Spleen (tissue), 7 donors: ENCODE measurements around the gene TMEM9B.

Experiments
- POLR2A ChIP-seq, 3 donors: fragments of 450-650 bp; IDR thresholded peaks; one replicate each; pipeline ENCODE4 v1.5.1; 2017; ENCODE audit warnings: antibody characterized with exemption in 3 of 3, mild to moderate bottlenecking in 1 of 3
- TF ChIP-seq, protein P1 (sequence below), 11 experiments: fragments of 200-600 bp in 7 of 11; fragments of 450-650 bp in 4 of 11; sonication (generic) in 4 of 11; IDR thresholded peaks in 8 of 11; conservative IDR thresholded peaks in 3 of 11; 1 replicate in 7 of 11; 2 replicates in 4 of 11; pipeline versions ENCODE4 v1.4.0 to v1.8.0; 2016 to 2021; ENCODE audit warnings: antibody characterized with exemption in 11 of 11, inconsistent platforms in 4 of 11, mild to moderate bottlenecking in 1 of 11
- donor health status: DM: no; HTN: no; CAD: no; lungs with moderate emphysema.
- donor health status: DM: no; HTN: no; CAD: no.
- donor health status: DM: no; HTN: no; CAD: no.

DNA sequence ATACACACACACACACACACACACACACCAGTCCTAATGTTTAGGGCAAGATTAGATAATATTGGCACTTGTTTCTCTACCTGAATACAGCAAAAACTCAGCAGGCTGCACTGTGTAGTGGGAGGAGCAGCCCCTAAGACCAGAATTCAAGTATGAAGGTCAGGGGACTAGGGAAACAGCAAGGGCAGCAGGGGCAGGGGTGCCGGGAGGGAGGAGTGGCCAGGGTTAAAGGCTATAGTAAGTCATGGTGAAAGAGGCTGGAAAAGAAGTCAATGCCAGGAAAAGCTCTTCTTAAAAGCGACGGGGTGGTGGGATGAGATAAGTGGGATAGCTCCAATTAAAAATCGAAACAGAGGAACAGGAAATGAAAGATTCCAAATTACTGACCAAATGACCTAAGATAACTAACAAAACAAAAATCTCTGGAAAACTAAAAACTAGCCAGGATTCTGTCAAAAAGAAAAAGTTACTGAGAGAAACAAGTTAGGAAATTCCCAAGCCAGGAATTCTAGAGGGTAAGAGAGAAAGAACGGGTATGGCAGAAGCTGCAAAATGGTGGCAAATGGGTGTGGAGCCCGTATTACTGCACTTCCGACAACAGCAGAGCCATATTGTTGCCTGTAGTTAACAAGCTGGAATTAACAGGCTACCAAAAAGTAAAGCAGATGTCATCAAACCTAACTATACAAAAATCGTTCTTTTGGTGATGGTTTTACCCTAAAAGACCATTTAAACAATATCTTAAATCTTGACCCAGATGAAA, 22.7 kb downstream of the TMEM9B start:
- TF ChIP-seq, protein P1, sequence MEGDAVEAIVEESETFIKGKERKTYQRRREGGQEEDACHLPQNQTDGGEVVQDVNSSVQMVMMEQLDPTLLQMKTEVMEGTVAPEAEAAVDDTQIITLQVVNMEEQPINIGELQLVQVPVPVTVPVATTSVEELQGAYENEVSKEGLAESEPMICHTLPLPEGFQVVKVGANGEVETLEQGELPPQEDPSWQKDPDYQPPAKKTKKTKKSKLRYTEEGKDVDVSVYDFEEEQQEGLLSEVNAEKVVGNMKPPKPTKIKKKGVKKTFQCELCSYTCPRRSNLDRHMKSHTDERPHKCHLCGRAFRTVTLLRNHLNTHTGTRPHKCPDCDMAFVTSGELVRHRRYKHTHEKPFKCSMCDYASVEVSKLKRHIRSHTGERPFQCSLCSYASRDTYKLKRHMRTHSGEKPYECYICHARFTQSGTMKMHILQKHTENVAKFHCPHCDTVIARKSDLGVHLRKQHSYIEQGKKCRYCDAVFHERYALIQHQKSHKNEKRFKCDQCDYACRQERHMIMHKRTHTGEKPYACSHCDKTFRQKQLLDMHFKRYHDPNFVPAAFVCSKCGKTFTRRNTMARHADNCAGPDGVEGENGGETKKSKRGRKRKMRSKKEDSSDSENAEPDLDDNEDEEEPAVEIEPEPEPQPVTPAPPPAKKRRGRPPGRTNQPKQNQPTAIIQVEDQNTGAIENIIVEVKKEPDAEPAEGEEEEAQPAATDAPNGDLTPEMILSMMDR (IDR thresholded peaks at IDR 0.05 in 8 of 11, conservative IDR thresholded peaks at IDR 0.05 in 3 of 11): no peak
- TF ChIP-seq POLR2A (IDR thresholded peaks at IDR 0.05): no peak
